HG03139 (cell line): ENCODE measurements around the gene MELTF.

Experiments used
- ATAC-seq: cut with Tn5 transposase; IDR thresholded peaks from one replicate; pipeline ENCODE4 v1.9.1; 2021; ENCODE audit not compliant: unreplicated experiment

The MELTF gene

DNA sequence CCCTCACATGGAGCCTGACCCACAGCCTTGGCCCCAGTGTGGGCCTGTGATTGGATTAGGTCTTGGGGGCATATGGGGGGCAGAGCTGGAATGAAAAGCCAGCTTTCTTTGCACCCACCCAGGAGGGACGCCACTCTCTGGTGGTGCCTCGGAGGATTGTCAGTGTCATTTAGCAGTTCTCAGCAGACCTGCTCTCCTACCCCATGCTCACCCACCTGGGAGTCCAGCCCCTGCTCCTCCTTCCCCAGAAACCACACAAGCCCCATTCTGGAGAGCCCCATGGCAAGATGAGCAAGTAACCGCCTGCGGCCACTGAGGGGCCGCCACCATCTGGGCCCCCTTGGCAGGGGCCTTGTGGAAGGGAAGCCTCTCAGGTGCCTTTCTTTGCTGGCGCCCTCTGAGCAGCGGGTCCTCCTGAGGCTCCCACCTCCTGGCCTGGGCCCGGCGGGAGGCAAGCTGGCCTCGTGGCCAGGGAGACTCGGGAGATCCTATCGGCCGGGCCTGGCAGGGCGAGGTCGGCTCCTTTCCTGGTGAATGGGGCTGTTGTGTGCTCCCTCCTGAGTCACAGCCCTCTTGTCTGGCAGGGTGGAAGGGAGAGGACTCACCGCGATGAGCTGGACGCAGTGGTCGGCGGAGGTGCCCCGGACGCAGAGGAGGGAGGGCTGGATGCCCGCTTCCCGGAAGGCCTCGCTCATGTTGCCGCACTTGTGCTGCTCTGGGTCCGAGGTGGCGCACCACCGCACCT is 2.3 kb downstream of the MELTF start:
- ATAC-seq = no peak

GRCh38 chr3:197026481-197026866 is 3.1 kb downstream of the MELTF start:
- no peak for ATAC-seq

- no peak for ATAC-seq
Observed at GRCh38 chr3:197025736-197026480, 3.7 kb downstream of the MELTF start.

GRCh38 chr3:197024881-197025735 is 4.5 kb downstream of the MELTF start:
- ATAC-seq = no peak

DNA sequence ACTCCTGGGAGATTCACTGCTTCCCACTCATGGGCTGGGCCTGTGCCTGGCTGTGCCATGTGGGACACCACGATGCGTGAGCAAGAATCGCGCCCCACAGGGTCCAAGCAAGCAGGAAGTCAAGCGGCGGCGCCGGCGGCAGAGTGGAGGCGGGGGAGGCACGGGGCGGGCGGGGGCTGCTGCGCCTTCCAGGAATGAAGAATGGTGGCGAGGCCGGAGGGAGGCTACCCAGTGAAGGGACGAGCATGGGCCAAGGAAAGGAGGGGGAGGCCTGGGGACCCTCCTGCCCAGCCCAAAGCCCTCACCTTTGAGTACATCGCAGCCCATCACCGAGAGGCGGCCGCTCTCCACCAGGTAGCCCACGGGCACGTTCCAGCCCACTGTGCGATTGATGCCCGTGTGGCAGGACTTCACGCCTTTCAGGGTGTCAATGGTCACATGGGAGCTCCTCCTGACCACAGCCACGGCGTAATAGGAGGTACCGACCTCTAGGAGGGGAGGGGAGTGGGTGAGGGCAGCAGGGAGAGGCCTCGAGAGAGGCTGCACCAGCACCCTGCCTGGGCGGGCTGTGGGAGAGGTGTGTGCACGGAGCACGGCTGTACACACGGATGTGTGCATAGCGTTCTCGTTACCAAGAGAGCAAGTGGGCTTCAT is 5.5 kb downstream of the MELTF start:
- ATAC-seq = no peak

GRCh38 chr3:197023241-197023997 is 6.2 kb downstream of the MELTF start:
- peak; percentile 44 for ATAC-seq

DNA sequence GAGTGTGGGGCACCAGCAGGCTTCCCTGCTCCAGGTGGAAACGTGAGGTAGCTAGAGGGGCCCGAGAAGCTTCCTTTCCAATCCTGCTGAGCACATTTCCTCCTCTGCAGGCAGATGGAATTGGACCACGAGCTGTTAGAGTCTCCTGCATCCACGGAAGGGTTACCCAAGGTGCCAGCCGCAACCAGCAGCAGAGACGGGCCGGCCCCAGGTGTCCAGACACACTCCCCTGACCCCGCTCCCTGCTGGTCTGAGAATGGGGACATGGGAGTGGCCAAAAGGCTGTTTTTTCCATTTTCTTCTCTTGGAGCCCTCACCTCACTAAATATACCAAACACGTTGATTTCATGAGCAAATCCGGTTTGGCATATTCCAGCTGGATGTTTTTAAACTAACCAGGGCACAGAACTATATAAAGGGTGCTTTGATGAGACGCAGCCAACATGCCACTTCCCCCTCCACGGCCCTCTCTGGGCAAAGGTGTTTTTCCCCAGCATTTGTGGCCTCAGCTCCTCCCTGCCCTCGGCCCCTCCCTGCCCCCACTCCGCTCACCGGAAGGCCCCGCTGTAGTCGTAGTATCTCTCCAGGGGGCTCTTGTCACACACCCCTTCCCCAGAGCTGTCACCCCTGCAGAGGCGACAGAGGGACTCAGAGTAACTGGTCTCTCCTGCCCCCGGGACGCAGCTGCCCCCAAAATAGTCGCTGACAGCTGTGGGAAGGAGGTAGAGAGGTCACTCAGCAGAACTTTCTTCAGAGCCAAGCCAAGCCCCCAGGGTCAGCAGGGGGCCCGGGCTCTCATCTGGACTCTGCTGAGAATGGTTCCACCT is 7.0 kb downstream of the MELTF start:
- ATAC-seq = no peak

DNA sequence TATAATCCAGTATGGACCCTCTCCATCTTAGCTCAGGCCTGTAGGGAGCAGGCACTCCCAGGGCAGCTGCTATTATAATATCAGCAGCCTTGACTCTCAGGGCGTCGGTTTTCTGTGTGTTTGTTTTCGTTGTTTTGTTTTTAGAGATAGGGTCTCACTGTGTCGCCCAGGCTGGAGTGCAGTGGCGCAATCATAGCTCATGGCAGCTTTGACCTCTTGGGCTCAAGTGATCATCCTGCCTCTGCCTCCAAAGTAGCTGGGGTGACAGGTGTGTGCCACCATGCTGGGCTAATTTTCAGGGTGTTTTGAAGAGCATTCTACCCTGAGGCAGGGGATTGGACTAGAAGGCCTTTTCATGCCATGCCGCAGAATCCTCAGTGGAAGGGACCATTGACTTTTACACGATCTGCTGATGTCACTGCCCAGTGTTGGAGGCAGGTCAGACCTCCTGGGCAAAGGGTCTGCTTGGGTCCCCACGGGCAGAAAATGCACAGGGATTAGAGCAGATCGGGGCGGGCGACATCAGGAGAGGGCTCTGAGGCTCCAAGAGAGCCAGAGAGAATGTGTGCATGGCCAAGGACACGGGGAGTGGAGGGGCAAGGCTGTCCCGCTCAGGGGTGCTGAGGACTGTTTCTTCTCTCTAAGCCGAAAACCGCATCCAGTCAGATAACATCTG is 7.8 kb downstream of the MELTF start:
- no peak for ATAC-seq

DNA sequence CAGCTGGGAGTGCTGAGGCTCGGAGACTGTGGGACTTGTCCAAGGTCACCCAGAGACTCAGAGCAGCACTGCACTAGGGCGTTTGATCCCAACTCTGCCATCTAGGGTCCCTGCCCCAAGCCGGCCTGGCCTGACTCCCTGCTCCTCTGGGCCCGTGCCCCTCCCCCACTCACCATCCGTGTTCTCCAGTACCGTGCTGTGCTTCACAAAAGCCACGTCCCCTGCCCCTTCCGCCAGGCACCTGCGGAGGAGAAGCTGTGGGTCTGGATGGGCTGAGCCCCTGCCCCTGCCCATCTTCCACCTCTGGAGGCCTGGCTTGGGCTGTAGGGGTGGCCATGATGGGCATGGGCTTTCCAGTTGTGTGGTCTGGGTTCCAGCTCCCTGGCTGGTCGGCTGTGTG is 8.4 kb downstream of the MELTF start:
- no peak for ATAC-seq

GRCh38 chr3:197019535-197019934 is 10.1 kb downstream of the MELTF start:
- ATAC-seq = no peak

DNA sequence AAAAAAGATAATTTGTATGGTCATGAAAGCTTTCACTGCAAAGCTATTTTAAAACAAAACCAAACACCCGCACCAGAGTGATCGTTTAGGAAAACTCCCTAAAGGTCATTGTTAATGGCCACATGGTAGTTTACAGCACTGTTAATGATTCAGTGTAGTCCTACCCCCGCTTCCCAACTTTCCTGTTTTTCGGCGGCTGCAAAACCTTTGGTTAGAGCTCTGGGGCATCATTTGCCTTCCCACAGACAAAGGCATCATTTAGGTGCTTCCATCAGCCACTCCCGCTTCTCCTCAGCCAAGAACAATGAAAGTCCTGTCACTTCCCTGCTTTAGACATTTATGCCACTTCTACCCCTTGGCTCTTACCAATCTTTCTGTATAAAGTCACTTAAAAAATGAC is 10.6 kb downstream of the MELTF start:
- ATAC-seq = no peak

DNA sequence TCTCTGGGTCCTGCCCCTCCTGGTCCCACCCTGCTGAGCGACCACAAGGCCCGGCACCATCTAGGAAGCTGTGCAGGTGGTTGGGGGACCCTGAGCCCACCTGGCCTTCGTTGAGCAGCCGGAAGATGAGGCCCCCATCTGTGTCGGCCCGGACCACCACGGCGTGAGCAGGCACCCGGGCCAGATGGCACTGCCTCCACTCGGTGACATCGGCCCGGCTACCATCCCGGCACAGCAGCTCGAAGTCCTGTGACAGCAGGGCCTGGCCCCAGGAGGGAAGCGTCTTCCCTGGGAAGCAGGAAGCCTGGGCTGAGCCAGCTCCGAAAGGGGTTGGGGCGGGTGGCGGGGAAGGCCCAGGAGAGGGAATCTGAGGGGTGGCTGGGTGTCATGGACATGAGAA is 12.6 kb downstream of the MELTF start:
- ATAC-seq = no peak

DNA sequence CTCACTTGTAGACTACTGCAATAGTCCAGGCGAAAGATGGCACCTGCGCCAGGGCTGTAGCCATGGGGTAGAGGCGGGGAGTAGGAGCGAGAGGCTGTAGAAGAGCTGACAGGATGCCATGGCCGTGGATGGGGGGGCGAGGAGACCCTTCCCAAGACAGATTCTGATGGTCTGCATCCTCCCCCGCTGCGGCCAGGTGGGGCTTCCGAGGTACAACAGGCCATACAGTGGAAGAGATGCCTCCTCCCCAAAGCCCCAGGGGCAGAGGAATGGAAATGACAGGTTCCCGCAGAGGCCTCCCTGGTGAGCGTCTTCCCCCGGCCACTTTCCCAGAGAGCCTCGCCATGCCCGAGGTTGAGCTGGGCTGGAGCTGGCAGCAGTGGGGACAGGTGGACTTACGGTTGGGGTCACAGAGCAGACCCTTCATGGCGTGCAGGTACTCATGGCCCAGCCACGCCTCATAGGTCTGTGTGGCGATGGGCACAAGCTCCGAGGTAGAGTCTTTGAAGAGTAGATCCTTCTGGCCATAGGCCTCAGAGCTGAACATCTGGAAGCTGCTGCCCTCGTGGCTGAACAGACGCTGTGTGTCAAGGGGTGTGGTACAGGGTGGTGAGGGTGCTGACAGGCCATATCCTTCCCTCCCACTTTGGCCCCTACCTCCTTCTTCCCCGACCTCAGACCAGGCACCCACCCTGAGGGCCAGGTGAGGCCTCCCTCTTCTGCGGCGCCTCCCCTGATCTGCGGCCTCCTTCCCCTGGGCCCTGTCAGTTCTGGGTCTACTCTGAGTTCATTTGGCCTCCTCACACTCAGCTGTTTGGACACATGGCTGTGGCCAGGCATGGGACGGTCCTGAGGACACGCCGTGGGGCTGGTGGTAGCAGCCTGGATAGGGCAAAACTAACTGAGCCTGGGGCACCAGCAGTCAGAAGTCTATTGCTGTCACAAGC is 13.6 kb downstream of the MELTF start:
- ATAC-seq = no peak

GRCh38 chr3:197014942-197015575 is 14.6 kb downstream of the MELTF start:
- ATAC-seq = no peak

DNA sequence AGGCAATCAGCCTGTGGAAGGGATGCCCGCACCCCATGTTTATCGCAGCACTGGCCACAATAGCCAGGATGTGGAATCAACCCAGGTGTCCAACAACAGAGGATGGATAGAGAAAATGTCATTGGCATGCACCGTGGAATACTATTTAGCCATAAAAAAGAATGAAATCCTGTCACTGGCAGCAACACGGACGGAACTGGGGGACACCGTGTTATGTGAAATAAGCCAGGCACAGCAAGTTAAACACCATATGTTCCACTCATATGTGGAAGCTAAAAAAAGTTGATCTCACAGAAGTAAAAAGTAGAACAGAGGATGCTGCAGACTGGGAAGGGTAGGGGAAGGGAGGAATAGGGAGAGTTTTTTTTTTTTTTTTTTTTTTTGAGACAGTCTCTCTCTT is 15.6 kb downstream of the MELTF start:
- ATAC-seq = no peak

DNA sequence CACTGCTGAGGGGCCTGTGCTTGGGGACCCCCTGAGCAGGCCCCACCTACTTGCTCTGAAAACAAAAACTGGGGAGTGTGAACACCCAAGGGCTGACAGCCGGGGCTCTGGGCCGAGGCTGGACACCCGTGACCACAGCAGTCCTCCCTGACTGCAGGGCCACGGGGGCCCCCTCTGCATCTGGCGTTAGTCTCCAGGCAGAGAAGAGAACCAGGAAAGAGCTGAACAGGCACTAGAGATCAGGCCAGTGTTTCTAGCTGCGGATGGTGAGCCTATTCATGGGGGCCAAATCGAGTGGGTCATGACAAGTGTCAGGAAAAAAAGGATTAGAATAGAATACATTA is 17.1 kb downstream of the MELTF start:
- ATAC-seq = no peak

- no peak for ATAC-seq
Observed at GRCh38 chr3:197011780-197012539, 17.7 kb downstream of the MELTF start.
